Measurements from ENCODE around the gene GARIN5A. TPM values are rescaled to one million over a fixed set of nuclear protein-coding genes. Genes with fewer than 3 reads are reported as not detected.

Gene GARIN5A
- total RNA-seq, 1 experiment from 2014 or later: 8.2 TPM

- no peak overlapping the region for H3K4me3 Mint-ChIP-seq
- POLR2A ChIA-PET: no interaction called here
- ATAC-seq (no peak), DNase-seq (ENCODE audit: low spot score) (no peak)
- H3K27me3 Mint-ChIP-seq (ENCODE audit: low read depth): peaks cover 4% of the 10 kb centered on the region
- peaks cover 7% of the 10 kb centered on the region for H3K9me3 Mint-ChIP-seq
- TF ChIP-seq MYBL2 (CRISPR knock-in tag; IDR thresholded peaks at IDR 0.05) (no peak), CBFB (CRISPR knock-in tag; IDR thresholded peaks at IDR 0.05; ENCODE audit: low read depth) (no peak), FOXP1 (CRISPR knock-in tag; IDR thresholded peaks at IDR 0.05; ENCODE audit: borderline replicate concordance) (no peak), CTCF (IDR thresholded peaks at IDR 0.05) (no peak)
- CTCF ChIA-PET: interaction anchor here (0.6 kb wide), 1 partner anchor 392 kb away, joined by 4 read pairs; no protein-coding TSS in a partner anchor
- H3K27ac Mint-ChIP-seq: no peak overlapping the region
- no peaks in the 10 kb centered on the region for H3K36me3 Mint-ChIP-seq
- peaks cover 7% of the 10 kb centered on the region for H3K4me1 Mint-ChIP-seq
Measured at GRCh38 chr19:50468818-50469217, 7.8 kb downstream of the GARIN5A start.

- ChIA-PET POLR2A (no interaction called here), CTCF (no interaction called here)
- Mint-ChIP-seq H3K4me1 (peaks cover 7% of the 10 kb centered on the region), H3K4me3 (no peak overlapping the region), H3K27ac (no peak overlapping the region), H3K27me3 (ENCODE audit: low read depth) (peaks cover 4% of the 10 kb centered on the region), H3K36me3 (no peaks in the 10 kb centered on the region), H3K9me3 (peaks cover 7% of the 10 kb centered on the region)
- no peak for DNase-seq (ENCODE audit: low spot score)
- TF ChIP-seq ZNF532 (CRISPR knock-in tag; IDR thresholded peaks at IDR 0.05; ENCODE audit: borderline replicate concordance) (no peak), SMAD4 (CRISPR knock-in tag; IDR thresholded peaks at IDR 0.05) (no peak), USF1 (CRISPR knock-in tag; IDR thresholded peaks at IDR 0.05) (no peak), ZNF423 (CRISPR knock-in tag; IDR thresholded peaks at IDR 0.05) (no peak), AR (CRISPR knock-in tag; IDR thresholded peaks at IDR 0.05) (no peak), SP1 (CRISPR knock-in tag; conservative IDR thresholded peaks at IDR 0.05) (no peak), MAX (CRISPR knock-in tag; IDR thresholded peaks at IDR 0.05) (no peak), MXD4 (CRISPR knock-in tag; IDR thresholded peaks at IDR 0.05; ENCODE audit: borderline replicate concordance) (no peak), ZNF138 (CRISPR knock-in tag; conservative IDR thresholded peaks at IDR 0.05) (no peak), ETV6 (CRISPR knock-in tag; IDR thresholded peaks at IDR 0.05) (no peak), GTF2I (CRISPR knock-in tag; conservative IDR thresholded peaks at IDR 0.05) (no peak), MYBL2 (CRISPR knock-in tag; IDR thresholded peaks at IDR 0.05) (no peak)
- no peak for ATAC-seq
Measured at GRCh38 chr19:50467566-50467965, 9.1 kb downstream of the GARIN5A start.

All from WTC11 (cell line).